OCI-LY1 (cell line): Measurements from ENCODE around the gene SELPLG.

Source experiments
- H2AFZ ChIP-seq: fragments of 200-600 bp; sonication (generic), shearing (Covaris generic); 2 replicates; pipeline ENCODE4 v1.6.0; 2014; ENCODE audit warnings: antibody characterized with exemption, mild to moderate bottlenecking, low read length
- H3F3A ChIP-seq: fragments of 200-600 bp; sonication (generic), shearing (Covaris generic); 2 replicates; pipeline ENCODE4 v1.6.0; 2014; ENCODE audit warnings: mild to moderate bottlenecking, antibody characterized with exemption, low read length, moderate library complexity; ENCODE audit not compliant: insufficient read depth
- H3K27ac ChIP-seq: fragments of 200-600 bp; sonication (generic); 2 replicates; pipeline ENCODE4 v1.5.1; 2014; ENCODE audit warnings: low read length, mixed run types, mild to moderate bottlenecking, low read depth; ENCODE audit not compliant: poor library complexity, severe bottlenecking
- H3K27me3 ChIP-seq: fragments of 200-600 bp; sonication (generic); 2 replicates; pipeline ENCODE4 v1.6.0; 2014; ENCODE audit warnings: antibody characterized with exemption, mild to moderate bottlenecking, low read length, moderate library complexity; ENCODE audit not compliant: insufficient read depth
- H3K36me3 ChIP-seq: fragments of 200-600 bp; sonication (generic); 2 replicates; pipeline ENCODE4 v1.6.1; 2014; ENCODE audit warnings: mild to moderate bottlenecking, antibody characterized with exemption, low read length, moderate library complexity, mixed read lengths; ENCODE audit not compliant: insufficient read depth
- H3K4me1 ChIP-seq: fragments of 200-600 bp; sonication (generic); 2 replicates; pipeline ENCODE4 v1.5.1; 2014; ENCODE audit warnings: mild to moderate bottlenecking, low read length, moderate library complexity; ENCODE audit not compliant: insufficient read depth, severe bottlenecking
- H3K4me2 ChIP-seq: fragments of 200-600 bp; sonication (generic), shearing (Covaris generic); 2 replicates; pipeline ENCODE4 v1.6.1; 2014; ENCODE audit warnings: low read length
- H3K4me3 ChIP-seq: fragments of 200-600 bp; sonication (generic); 2 replicates; pipeline ENCODE4 v1.5.1; 2014; ENCODE audit warnings: low read length, low read depth, mild to moderate bottlenecking, mixed read lengths; ENCODE audit not compliant: poor library complexity, severe bottlenecking
- H3K79me2 ChIP-seq: fragments of 200-600 bp; shearing (Covaris generic); 2 replicates; pipeline ENCODE4 v1.6.1; 2016; ENCODE audit warnings: mixed run types, low read length, mixed read lengths; ENCODE audit not compliant: insufficient read depth
- H3K9ac ChIP-seq: fragments of 200-600 bp; sonication (generic), shearing (Covaris generic); 2 replicates; pipeline ENCODE4 v1.6.1; 2014; ENCODE audit warnings: mild to moderate bottlenecking, low read length, mixed read lengths
- H3K9me2 ChIP-seq: fragments of 200-600 bp; sonication (generic), shearing (Covaris generic); 2 replicates; pipeline ENCODE4 v1.6.1; 2014; ENCODE audit warnings: low read depth, mild to moderate bottlenecking, low read length, mixed read lengths
- H3K9me3 ChIP-seq: fragments of 200-600 bp; shearing (Covaris generic); 2 replicates; pipeline ENCODE4 v1.6.1; 2014; ENCODE audit warnings: low read length, mixed read lengths
- H4K20me1 ChIP-seq: fragments of 200-600 bp; sonication (generic), shearing (Covaris generic); 2 replicates; pipeline ENCODE4 v1.6.0; 2016; ENCODE audit warnings: mild to moderate bottlenecking, low read length; ENCODE audit not compliant: insufficient read depth
- CTCF ChIP-seq: fragments of 200-600 bp; sonication (generic), shearing (Covaris generic); IDR thresholded peaks from 2 replicates; pipeline ENCODE4 v1.5.1; 2017; ENCODE audit warnings: mild to moderate bottlenecking, antibody characterized with exemption, low read length, moderate library complexity, mixed read lengths
- EZH2 ChIP-seq: fragments of 200-600 bp; sonication (generic), shearing (Covaris generic); IDR thresholded peaks from 2 replicates; pipeline ENCODE4 v1.8.0; 2017; ENCODE audit warnings: borderline replicate concordance, mixed run types, mild to moderate bottlenecking, antibody characterized with exemption, low read length, moderate library complexity, mixed read lengths

Gene SELPLG

GRCh38 chr12:108643941-108644810 is 10.5 kb upstream of the SELPLG start:
- Histone ChIP-seq H3K4me1 (peaks cover 38% of the 10 kb centered on the region), H3K9me3 (no peaks in the 10 kb centered on the region), H3K9ac (no peak overlapping the region), H4K20me1 (no peaks in the 10 kb centered on the region), H2AFZ (no peak overlapping the region), H3F3A (no peaks in the 10 kb centered on the region), H3K27ac (no peak overlapping the region), H3K4me2 (no peak overlapping the region), H3K36me3 (peaks cover 16% of the 10 kb centered on the region; the same call in 1 of the 2 replicates), H3K27me3 (no peaks in the 10 kb centered on the region), H3K4me3 (no peak overlapping the region), H3K9me2 (no peaks in the 10 kb centered on the region), H3K79me2 (no peaks in the 10 kb centered on the region)
- TF ChIP-seq CTCF (no peak), EZH2 (no peak)

GRCh38 chr12:108642899-108643654 is 9.4 kb upstream of the SELPLG start:
- Histone ChIP-seq H3K9me3 (no peaks in the 10 kb centered on the region), H3K9ac (no peak overlapping the region), H3K4me3 (no peak overlapping the region), H2AFZ (no peak overlapping the region), H3K4me1 (peaks cover 49% of the 10 kb centered on the region), H3K27me3 (no peaks in the 10 kb centered on the region), H3F3A (no peaks in the 10 kb centered on the region), H4K20me1 (no peaks in the 10 kb centered on the region), H3K9me2 (no peaks in the 10 kb centered on the region), H3K27ac (peak overlapping the region; percentile 100), H3K36me3 (peaks cover 15% of the 10 kb centered on the region; the same call in 1 of the 2 replicates), H3K79me2 (no peaks in the 10 kb centered on the region), H3K4me2 (peak overlapping the region; percentile 41; the same call in 1 of the 2 replicates)
- TF ChIP-seq CTCF (no peak), EZH2 (no peak)

- Histone ChIP-seq H3K36me3 (peaks cover 13% of the 10 kb centered on the region; the same call in 1 of the 2 replicates), H3K9ac (peak overlapping the region; percentile 43; the same call in 1 of the 2 replicates), H3K27me3 (no peaks in the 10 kb centered on the region), H2AFZ (no peak overlapping the region), H3K9me3 (no peaks in the 10 kb centered on the region), H3K4me3 (no peak overlapping the region), H4K20me1 (no peaks in the 10 kb centered on the region), H3K79me2 (no peaks in the 10 kb centered on the region), H3F3A (no peaks in the 10 kb centered on the region), H3K4me1 (peaks cover 56% of the 10 kb centered on the region), H3K9me2 (no peaks in the 10 kb centered on the region), H3K4me2 (peak overlapping the region; percentile 41), H3K27ac (peak overlapping the region; percentile 100)
- no peak for TF ChIP-seq EZH2
- no peak for TF ChIP-seq CTCF
Measured at GRCh38 chr12:108642269-108642870, 8.7 kb upstream of the SELPLG start.
